IMR-90 (cell line): ENCODE data around the gene ROBO1. TPM values are rescaled to one million over a fixed set of nuclear protein-coding genes. Genes with fewer than 3 reads are reported as not detected.

Experiments
- ATAC-seq: fragments of 200-7000 bp; cut with Tn5 transposase; 2 replicates; pipeline ENCODE4 v1.9.1; 2020; ENCODE audit warnings: low read depth, mild to moderate bottlenecking, moderate library complexity
- BruUV-seq: library from RNA; stranded (reverse); fragments of 400-500 nt; replicated peaks from 2 replicates; lab custom pipeline; 2021; lab: Mats Ljungman, UMichigan
- CTCF ChIA-PET: fragments of 300-600 bp; formaldehyde crosslinking; extraction: SDS; loops from one replicate; lab custom pipeline; 2021; ENCODE audit warnings: antibody characterized with exemption; lab: Yijun Ruan, JAX
- POLR2A ChIA-PET: fragments of 300-600 bp; sonication (Branson Sonifier 250); formaldehyde crosslinking; loops from one replicate; lab custom pipeline; 2022; ENCODE audit warnings: antibody characterized with exemption; ENCODE audit not compliant: unreplicated experiment; lab: Charles Lee
- DNase-seq: peaks from one replicate; pipeline ENCODE4 v3.0.0; 2013
- H2AFZ ChIP-seq: replicated peaks from 2 replicates; pipeline ENCODE3; 2013; ENCODE audit warnings: low read length, mild to moderate bottlenecking; ENCODE audit not compliant: poor library complexity
- H2AK5ac ChIP-seq: 2 replicates; pipeline ENCODE4 v1.6.1; 2013; ENCODE audit warnings: low read depth, low read length, inconsistent platforms
- H2AK9ac ChIP-seq: replicated peaks from 2 replicates; pipeline ENCODE3; 2013; ENCODE audit warnings: mild to moderate bottlenecking, low read depth, low read length, moderate library complexity; ENCODE audit not compliant: poor library complexity
- H2BK120ac ChIP-seq: 2 replicates; pipeline ENCODE4 v1.6.1; 2013; ENCODE audit warnings: low read depth, low read length, inconsistent platforms
- H2BK15ac ChIP-seq: 3 replicates; pipeline ENCODE4 v1.6.1; 2013; ENCODE audit warnings: low read depth, low read length, inconsistent platforms
- H2BK20ac ChIP-seq: 2 replicates; pipeline ENCODE4 v1.6.1; 2013; ENCODE audit warnings: low read depth, mild to moderate bottlenecking, inconsistent platforms, low read length, moderate library complexity
- H2BK5ac ChIP-seq: 2 replicates; pipeline ENCODE4 v1.6.1; 2013; ENCODE audit warnings: mild to moderate bottlenecking, low read depth, low read length, inconsistent platforms; ENCODE audit not compliant: poor library complexity, severe bottlenecking
- H3K14ac ChIP-seq: replicated peaks from 2 replicates; pipeline ENCODE4 v1.6.1; 2013; ENCODE audit warnings: low read depth, low read length, inconsistent platforms
- H3K18ac ChIP-seq: 2 replicates; pipeline ENCODE4 v1.6.1; 2013; ENCODE audit warnings: low read depth, low read length, control low read depth
- H3K23ac ChIP-seq: 2 replicates; pipeline ENCODE4 v1.6.1; 2013; ENCODE audit warnings: low read depth, low read length, inconsistent platforms
- H3K27ac ChIP-seq: 2 replicates; pipeline ENCODE4 v1.5.1; 2013; ENCODE audit warnings: mild to moderate bottlenecking, control low read depth, low read length; ENCODE audit not compliant: insufficient read depth
- H3K27me3 ChIP-seq: 2 replicates; pipeline ENCODE4 v1.6.1; 2013; ENCODE audit warnings: low read length; ENCODE audit not compliant: control insufficient read depth, insufficient read depth
- H3K36me3 ChIP-seq: 2 replicates; pipeline ENCODE4 v1.6.1; 2013; ENCODE audit warnings: low read length, mixed read lengths; ENCODE audit not compliant: control insufficient read depth, insufficient read depth
- H3K4ac ChIP-seq: 2 replicates; pipeline ENCODE4 v1.6.1; 2013; ENCODE audit warnings: low read depth, low read length, inconsistent platforms
- H3K4me1 ChIP-seq: 2 replicates; pipeline ENCODE4 v1.6.1; 2013; ENCODE audit warnings: low read length, mixed read lengths; ENCODE audit not compliant: control insufficient read depth, insufficient read depth
- H3K4me2 ChIP-seq: 2 replicates; pipeline ENCODE4 v1.6.1; 2013; ENCODE audit warnings: low read depth, mild to moderate bottlenecking, control low read depth, low read length, moderate library complexity
- H3K4me3 ChIP-seq: 2 replicates; pipeline ENCODE4 v1.5.1; 2013; ENCODE audit warnings: low read depth, mild to moderate bottlenecking, control low read depth, low read length, moderate library complexity; ENCODE audit not compliant: insufficient read depth
- H3K56ac ChIP-seq: 2 replicates; pipeline ENCODE4 v1.6.1; 2013; ENCODE audit warnings: low read length, inconsistent platforms; ENCODE audit not compliant: insufficient read depth; ENCODE audit errors: extremely low read depth
- H3K79me1 ChIP-seq, 2 experiments: 2 replicates each; pipeline ENCODE4 v1.6.1; 2013; ENCODE audit warnings: low read length in 2 of 2, inconsistent platforms in 1 of 2, low read depth in 1 of 2
- H3K9ac ChIP-seq: 2 replicates; pipeline ENCODE4 v1.6.1; 2013; ENCODE audit warnings: low read depth, low read length, control low read depth
- H3K9me1 ChIP-seq: 2 replicates; pipeline ENCODE4 v1.6.1; 2013; ENCODE audit warnings: low read length, inconsistent platforms; ENCODE audit not compliant: insufficient read depth
- H3K9me3 ChIP-seq: 2 replicates; pipeline ENCODE4 v1.6.1; 2013; ENCODE audit warnings: low read length; ENCODE audit not compliant: control insufficient read depth, insufficient read depth
- H4K20me1 ChIP-seq: 2 replicates; pipeline ENCODE4 v1.6.1; 2013; ENCODE audit warnings: low read length, inconsistent platforms; ENCODE audit not compliant: insufficient read depth
- H4K5ac ChIP-seq: 2 replicates; pipeline ENCODE4 v1.6.1; 2013; ENCODE audit warnings: mild to moderate bottlenecking, low read depth, low read length, control low read depth
- H4K8ac ChIP-seq, 2 experiments: 2 replicates each; pipeline ENCODE4 v1.6.1; 2013; ENCODE audit warnings: low read depth in 2 of 2, low read length in 2 of 2, control low read depth in 1 of 2, inconsistent platforms in 1 of 2
- H4K91ac ChIP-seq: 2 replicates; pipeline ENCODE4 v1.6.1; 2013; ENCODE audit warnings: low read depth, low read length, inconsistent platforms; ENCODE audit not compliant: insufficient read depth
- CEBPB ChIP-seq: IDR thresholded peaks from 2 replicates; pipeline ENCODE4 v1.6.1; 2012; ENCODE audit warnings: low read depth, low read length, improper control_type of control experiment
- CHD1 ChIP-seq: IDR thresholded peaks from 2 replicates; pipeline ENCODE4 v1.6.1; 2012; ENCODE audit warnings: low read depth, low read length, improper control_type of control experiment
- ELK1 ChIP-seq: fragments of 150-350 bp; IDR thresholded peaks from 2 replicates; pipeline ENCODE4 v1.6.1; 2016; ENCODE audit warnings: low read depth, mild to moderate bottlenecking, low read length, moderate library complexity, borderline replicate concordance
- FOS ChIP-seq: fragments of 150-350 bp; IDR thresholded peaks from 2 replicates; pipeline ENCODE4 v1.6.1; 2016; ENCODE audit warnings: low read depth, low read length
- MAFK ChIP-seq: IDR thresholded peaks from 2 replicates; pipeline ENCODE4 v1.6.1; 2012; ENCODE audit warnings: low read depth, low read length, improper control_type of control experiment
- MAZ ChIP-seq: IDR thresholded peaks from 2 replicates; pipeline ENCODE4 v1.6.1; 2012; ENCODE audit warnings: low read depth, mild to moderate bottlenecking, low read length, improper control_type of control experiment, moderate library complexity, borderline replicate concordance
- MXI1 ChIP-seq: IDR thresholded peaks from 2 replicates; pipeline ENCODE4 v1.6.1; 2012; ENCODE audit warnings: low read depth, mild to moderate bottlenecking, low read length, moderate library complexity, borderline replicate concordance
- NFE2L2 ChIP-seq: fragments of 150-350 bp; IDR thresholded peaks from 2 replicates; pipeline ENCODE4 v1.6.1; 2016; ENCODE audit warnings: low read depth, mild to moderate bottlenecking, low read length
- POLR2A ChIP-seq: IDR thresholded peaks from 2 replicates; pipeline ENCODE4 v1.6.1; 2012; ENCODE audit warnings: mild to moderate bottlenecking, low read depth, low read length
- RAD21 ChIP-seq: IDR thresholded peaks from 2 replicates; pipeline ENCODE4 v1.6.1; 2012; ENCODE audit warnings: low read length, improper control_type of control experiment
- RCOR1 ChIP-seq: IDR thresholded peaks from 2 replicates; pipeline ENCODE4 v1.6.1; 2012; ENCODE audit warnings: mild to moderate bottlenecking, low read length, improper control_type of control experiment; ENCODE audit not compliant: insufficient replicate concordance
- SMC3 ChIP-seq: fragments of 150-350 bp; IDR thresholded peaks from 2 replicates; pipeline ENCODE4 v1.6.1; 2016; ENCODE audit warnings: low read depth, mild to moderate bottlenecking, antibody characterized with exemption, low read length, moderate library complexity
- USF2 ChIP-seq: fragments of 150-350 bp; IDR thresholded peaks from 2 replicates; pipeline ENCODE4 v1.6.1; 2017; ENCODE audit warnings: mild to moderate bottlenecking, antibody characterized with exemption, low read length, low read depth
- WGBS, 2 experiments: methylation state at CpG; one replicate each; pipeline versions ENCODE4 v1.1.5 to v1.1.7; 2013; ENCODE audit warnings: missing lambda C conversion rate in 2 of 2; ENCODE audit not compliant: insufficient read length in 1 of 2; ENCODE audit errors: extremely low coverage in 2 of 2; 5-methylcytosine and 5-hydroxymethylcytosine counted together
- dilution Hi-C: fragments of 300-500 bp; cut with HindIII; formaldehyde crosslinking; loops from one replicate; pipeline ENCODE4 v1.14.3; 2018; ENCODE audit warnings: low sequenced_read_pairs; ENCODE audit not compliant: unreplicated experiment
- in situ Hi-C: fragments of 300-500 bp; cut with MboI; formaldehyde crosslinking; loops from 3 replicates; pipeline ENCODE4 v1.14.3; 2019; ENCODE audit warnings: low sequenced_read_pairs, inconsistent platforms, mixed read lengths
- intact Hi-C: fragments of 100-400 bp; cut with micrococcal nuclease; formaldehyde crosslinking; loops from 2 replicates; pipeline ENCODE4 v1.10.0; 2022
- polyA plus RNA-seq, 3 experiments: library from polyadenylated mRNA; depleted of rRNA; stranded (reverse); fragments of >200 nt; gene quantifications; 2 replicates each; pipeline ENCODE4 v1.2.3, GENCODE V29; 2012; ENCODE audit warnings: low replicate concordance in 1 of 3
- total RNA-seq: library from RNA; depleted of rRNA; stranded (reverse); fragments of >200 nt; gene quantifications from 2 replicates; pipeline ENCODE4 v1.2.3, GENCODE V29; 2012

ROBO1 gene
- total and polyA plus RNA-seq, 2 of the 4 experiments (the other 2 are of a cell fraction), result 24.1 to 53.9 TPM

GRCh38 chr3:78588906-78589621 is 1178.7 kb downstream of the ROBO1 start:
- Histone ChIP-seq H4K5ac (no peak overlapping the region), H3K23ac (no peak overlapping the region), H3K18ac (no peak overlapping the region), H2AK5ac (no peak overlapping the region), H3K9me3 (no peaks in the 10 kb centered on the region), H2AK9ac (no peak overlapping the region), H3K4me2 (no peak overlapping the region), H3K27me3 (peaks cover 1% of the 10 kb centered on the region; the same call in 1 of the 2 replicates), H3K9me1 (no peaks in the 10 kb centered on the region), H2BK5ac (no peak overlapping the region), H2BK20ac (no peak overlapping the region), H2AFZ (no peak overlapping the region), H4K91ac (no peak overlapping the region), H3K36me3 (no peaks in the 10 kb centered on the region), H3K27ac (no peak overlapping the region), H2BK15ac (no peak overlapping the region), H3K4me3 (no peak overlapping the region), H3K9ac (no peak overlapping the region), H3K79me1 (no peaks in the 10 kb centered on the region), H3K14ac (no peak overlapping the region), H3K4me1 (no peaks in the 10 kb centered on the region), H2BK120ac (no peak overlapping the region), H3K56ac (no peak overlapping the region), H3K4ac (no peak overlapping the region), H4K20me1 (no peaks in the 10 kb centered on the region), H4K8ac (no peak overlapping the region)
- dilution Hi-C loops (no loop called here), in situ Hi-C loops (no loop called here), intact Hi-C loops (no loop called here)
- no peak for ATAC-seq
- DNase-seq, result no peak
- WGBS, 2 experiments, result 94% methylated on average over 2 of the region's 3 CpGs; no CpG with 5 or more reads in 1 of the 2 experiments
- BruUV-seq, result no TSS peak
- TF ChIP-seq MAZ (no peak), SMC3 (no peak), CEBPB (no peak), RCOR1 (no peak), ELK1 (no peak), FOS (no peak), POLR2A (no peak), USF2 (no peak), MXI1 (no peak), CHD1 (no peak), NFE2L2 (no peak), MAFK (no peak), RAD21 (no peak)
- POLR2A ChIA-PET, result no interaction called here
- CTCF ChIA-PET, result no interaction called here
